GM12875 (cell line): ENCODE data around the gene CA9.
"Not testable (repeated sequence)": the region's sequence is repeated elsewhere in the genome, so short reads cannot be mapped to it uniquely, and the experiment has no call there.

Experiments
- H3K4me3 ChIP-seq: one replicate; pipeline ENCODE4 v1.5.1; 2011; ENCODE audit warnings: low read depth, low read length, control low read depth
- TF ChIP-seq, protein P1 (sequence below): IDR thresholded peaks from 2 replicates; pipeline ENCODE4 v1.5.1; 2011; ENCODE audit warnings: low read depth, mild to moderate bottlenecking, control low read depth, inconsistent platforms, low read length, moderate library complexity, borderline replicate concordance; ENCODE audit not compliant: insufficient read depth

Gene CA9

DNA sequence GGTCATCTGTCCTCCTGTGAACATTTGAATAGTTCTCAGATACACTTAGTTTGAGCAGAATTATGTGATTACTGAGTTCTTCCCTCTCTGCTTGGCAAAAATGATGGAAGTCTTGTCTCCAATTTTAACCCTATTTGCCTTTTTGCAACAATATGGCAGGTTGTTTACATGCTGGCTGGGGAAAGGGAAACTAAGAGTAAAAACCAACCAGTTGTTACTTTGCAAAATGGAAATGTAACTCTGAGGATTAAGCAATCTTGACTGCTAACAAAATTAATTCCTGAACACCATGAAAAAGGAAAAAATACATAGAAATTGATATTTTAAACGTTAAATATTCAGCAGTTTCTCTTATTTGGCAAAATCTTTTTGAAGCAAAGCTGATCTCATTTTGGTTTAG is 34.1 kb upstream of the CA9 start:
- no peak overlapping the region for H3K4me3 ChIP-seq
- TF ChIP-seq, protein P1, sequence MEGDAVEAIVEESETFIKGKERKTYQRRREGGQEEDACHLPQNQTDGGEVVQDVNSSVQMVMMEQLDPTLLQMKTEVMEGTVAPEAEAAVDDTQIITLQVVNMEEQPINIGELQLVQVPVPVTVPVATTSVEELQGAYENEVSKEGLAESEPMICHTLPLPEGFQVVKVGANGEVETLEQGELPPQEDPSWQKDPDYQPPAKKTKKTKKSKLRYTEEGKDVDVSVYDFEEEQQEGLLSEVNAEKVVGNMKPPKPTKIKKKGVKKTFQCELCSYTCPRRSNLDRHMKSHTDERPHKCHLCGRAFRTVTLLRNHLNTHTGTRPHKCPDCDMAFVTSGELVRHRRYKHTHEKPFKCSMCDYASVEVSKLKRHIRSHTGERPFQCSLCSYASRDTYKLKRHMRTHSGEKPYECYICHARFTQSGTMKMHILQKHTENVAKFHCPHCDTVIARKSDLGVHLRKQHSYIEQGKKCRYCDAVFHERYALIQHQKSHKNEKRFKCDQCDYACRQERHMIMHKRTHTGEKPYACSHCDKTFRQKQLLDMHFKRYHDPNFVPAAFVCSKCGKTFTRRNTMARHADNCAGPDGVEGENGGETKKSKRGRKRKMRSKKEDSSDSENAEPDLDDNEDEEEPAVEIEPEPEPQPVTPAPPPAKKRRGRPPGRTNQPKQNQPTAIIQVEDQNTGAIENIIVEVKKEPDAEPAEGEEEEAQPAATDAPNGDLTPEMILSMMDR: no peak

GRCh38 chr9:35640431-35640830 is 33.3 kb upstream of the CA9 start:
- H3K4me3 ChIP-seq: not testable (repeated sequence)

- H3K4me3 ChIP-seq: not testable (repeated sequence)
Measured at GRCh38 chr9:35641478-35641877, 32.2 kb upstream of the CA9 start.

DNA sequence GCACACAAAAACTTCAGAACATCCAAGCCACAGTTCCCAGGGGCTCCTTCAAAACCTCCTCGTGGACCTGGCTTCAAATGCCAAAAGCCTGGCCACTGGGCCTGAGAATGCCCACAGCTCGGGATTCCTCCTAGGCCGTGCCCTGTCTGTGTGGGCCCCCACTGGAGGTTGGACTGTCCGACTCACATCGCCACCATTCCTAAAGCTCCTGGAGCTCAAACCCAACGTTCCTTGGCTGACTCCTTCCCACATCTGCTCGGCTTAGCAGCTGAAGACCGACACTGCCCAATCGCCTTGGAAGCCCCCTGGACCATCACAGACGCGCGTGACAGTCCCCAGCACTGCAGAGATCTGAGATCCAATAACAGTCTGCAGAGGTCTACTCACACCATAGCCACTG is 30.7 kb upstream of the CA9 start:
- TF ChIP-seq, protein P1: no peak
- no peak overlapping the region for H3K4me3 ChIP-seq

DNA sequence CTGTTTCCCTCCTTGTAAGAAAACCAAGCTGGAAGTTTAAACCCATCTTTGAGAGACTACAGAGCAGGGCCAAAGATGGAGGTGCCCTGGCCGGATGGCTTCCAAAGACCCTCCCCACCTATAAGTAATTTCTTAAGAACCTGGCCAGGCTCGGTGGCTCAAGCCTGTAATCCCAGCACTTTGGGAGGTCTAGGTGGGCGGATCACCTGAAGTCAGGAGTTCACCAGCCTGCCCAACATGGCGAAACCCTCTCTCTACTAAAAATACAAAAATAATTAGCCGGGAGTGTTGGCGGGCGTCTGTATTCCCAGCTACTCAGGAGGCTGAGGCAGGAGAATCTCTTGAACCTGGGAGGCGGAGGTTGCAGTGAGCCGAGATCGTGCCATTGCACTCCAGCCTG is 28.0 kb upstream of the CA9 start:
- H3K4me3 ChIP-seq: peak overlapping the region; percentile 58

DNA sequence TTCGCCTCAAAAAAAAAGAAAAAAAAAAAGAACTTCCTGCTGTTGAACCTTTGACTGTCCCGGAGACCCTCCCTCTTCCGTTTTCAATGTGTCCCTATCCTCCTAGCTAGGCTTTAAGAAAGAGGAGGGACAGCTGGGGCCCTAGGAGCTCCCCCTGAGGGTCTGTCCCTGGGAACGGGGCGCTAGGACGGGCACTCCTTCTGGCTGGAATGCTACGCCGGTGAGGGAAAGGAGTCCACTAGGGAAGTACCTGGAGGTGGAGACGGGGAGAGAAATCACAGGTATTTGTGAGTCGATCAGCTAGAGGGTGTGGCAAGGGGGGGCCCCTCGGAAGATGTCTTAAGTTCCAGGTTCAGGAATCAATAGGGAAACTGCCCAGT is 27.6 kb upstream of the CA9 start:
- TF ChIP-seq, protein P1: no peak

DNA sequence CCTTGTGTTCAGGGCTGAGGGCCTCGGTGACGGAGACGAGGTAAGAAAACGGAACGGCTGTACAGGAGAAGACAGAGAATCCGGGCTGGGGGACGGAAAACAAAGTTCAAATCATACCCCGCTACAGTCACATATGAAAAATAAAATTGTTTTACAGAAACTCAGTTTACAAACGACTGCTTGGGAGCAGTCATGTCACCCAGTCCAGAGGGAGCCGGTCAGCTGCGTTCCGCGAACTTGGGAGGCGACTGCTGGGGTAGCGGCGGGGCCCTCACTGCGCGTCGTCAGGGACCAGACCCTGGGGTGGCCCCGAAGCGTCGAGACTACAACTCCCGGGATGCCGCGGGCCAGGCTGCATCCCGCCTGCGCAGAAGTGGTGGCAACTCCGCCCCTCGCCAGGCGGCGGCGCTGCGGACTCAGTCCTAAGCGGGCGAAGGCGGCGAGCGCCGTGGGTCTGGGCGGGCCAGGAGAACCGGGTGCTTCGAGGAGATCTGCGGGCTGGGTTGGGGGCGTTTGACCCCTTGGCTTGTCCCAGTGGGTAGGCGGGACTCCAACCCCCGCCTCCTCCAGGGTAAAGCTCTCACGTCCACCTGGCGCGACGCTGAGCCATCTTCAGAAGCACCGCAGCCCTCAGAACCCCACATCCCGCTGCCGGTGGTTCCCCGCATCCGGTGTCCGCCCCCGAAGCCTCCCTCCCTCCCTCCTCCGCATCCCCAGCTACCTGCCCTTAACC is 27.0 kb upstream of the CA9 start:
- TF ChIP-seq, protein P1: peak; percentile 97
- H3K4me3 ChIP-seq: peak overlapping the region; percentile 58

More for the DNA sequence above, 27.6 kb upstream of the CA9 start:
- H3K4me3 ChIP-seq: peak overlapping the region; percentile 58

DNA sequence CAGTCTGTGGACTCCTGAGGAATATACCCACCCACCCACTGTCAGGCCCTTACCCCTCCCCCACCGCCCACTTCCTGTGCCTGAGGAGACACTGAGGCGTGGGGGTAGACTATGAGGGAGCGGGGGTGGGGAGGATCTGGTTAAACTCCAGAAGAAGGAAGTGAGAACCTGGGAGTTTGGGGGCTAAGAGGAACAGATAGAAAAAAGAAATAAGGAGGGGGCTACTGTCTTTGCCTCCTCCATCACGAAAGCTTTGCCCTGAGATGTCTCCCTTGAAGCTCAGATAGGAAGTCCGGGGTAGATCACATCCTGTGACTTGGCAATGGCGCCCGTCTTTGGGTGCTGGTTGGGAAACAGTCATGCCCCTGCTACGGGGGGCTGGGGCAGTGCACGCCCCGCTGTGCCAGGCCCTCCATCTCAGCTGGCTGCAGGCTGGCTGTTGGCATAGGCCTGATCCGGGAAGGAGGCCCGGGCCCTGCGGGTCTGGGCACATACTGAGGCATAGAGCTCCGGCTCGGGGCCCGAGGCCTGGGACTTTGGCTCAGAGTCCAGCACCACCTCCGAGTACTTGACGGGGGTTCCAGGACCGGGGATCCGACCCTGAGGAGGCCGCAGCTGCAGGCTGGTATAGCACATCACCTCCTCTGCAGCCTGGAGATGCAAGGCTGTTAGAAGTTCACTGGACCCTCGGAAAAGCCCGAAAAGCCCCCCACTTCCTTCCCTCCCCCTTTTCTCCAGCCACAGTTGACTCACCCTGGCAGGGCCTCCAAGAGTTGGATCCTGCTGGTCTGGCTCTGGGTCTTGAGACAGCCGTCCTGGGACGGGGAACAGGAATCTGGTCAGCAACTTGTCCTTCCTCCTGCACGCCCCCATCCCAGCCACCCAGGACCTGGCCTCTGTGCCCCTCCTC is 24.0 kb upstream of the CA9 start:
- TF ChIP-seq, protein P1: no peak
- H3K4me3 ChIP-seq: peak overlapping the region; percentile 75
